ENCODE results near the gene HBS1L.
A peak's percentile ranks its signal among the peaks of the same experiment; 100 is the strongest.

The HBS1L gene

DNA sequence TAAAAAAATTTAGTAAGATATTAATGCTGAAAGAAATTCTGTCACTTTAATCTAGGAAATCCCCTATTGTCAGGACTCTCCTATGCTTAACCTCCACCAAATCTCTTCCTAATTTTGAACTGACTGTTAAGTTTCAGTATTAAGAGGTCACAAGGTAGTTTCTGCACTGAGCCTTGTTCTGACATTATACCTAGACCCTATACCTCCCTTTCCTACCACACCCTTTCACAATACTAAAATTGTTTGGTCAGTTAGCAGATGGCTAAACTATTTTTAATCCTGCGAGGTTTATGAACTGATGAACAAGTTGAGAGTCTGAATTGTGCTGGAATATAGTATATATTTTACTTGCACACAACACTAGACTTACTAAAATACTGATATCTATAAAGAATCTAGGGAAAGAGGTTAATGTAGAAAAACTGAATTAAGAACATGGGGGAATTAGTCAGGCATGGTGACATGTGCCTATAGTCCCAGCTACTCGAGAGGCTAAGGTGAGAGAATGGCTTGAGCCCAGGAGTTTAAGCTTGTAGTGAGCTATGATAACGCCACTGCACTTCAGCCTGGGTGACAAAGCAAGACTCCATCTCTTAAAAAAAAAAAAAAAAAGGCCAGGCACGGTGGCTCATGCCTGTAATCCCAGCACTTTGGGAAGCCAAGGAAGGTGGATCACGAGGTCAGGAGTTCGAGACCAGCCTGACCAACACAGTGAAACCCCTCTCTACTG is 51.5 kb downstream of the HBS1L start:
- DNase-seq (ENCODE audit: low read depth) = no peak
- no peak overlapping the region for H3K4me3 ChIP-seq (ENCODE audit: low read depth, low read length)
- TF ChIP-seq CTCF (IDR thresholded peaks at IDR 0.05; ENCODE audit: control insufficient read depth, extremely low read depth, insufficient read depth) = no peak

DNA sequence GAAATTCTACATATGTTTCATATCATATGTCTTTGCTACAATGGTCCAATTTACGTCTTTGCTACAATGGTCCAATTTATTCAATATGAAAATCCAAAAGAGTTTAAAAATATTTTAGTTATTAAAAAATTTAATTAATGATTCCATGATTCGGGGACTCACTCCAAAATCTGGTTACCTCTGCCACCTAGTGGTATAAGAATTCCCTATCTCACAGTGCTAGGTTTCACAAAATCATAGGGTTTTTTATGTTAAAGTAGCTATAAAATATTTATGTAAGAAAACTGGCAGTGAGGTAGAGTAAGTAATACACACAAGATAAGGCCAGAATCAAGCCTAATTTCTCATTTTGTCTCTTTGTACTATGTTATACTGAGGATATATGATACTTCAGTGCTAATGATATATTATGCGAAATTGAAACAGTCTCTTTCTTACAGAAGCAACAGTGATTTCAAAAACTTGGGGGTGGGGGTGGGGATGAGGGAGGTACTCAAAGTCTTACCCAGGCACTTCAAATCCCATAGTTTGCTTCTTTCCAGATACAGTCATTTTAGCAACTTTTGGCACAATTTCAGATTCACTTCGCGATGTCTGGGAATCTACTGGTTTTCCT is 52.3 kb downstream of the HBS1L start:
- TF ChIP-seq CTCF (IDR thresholded peaks at IDR 0.05; ENCODE audit: control insufficient read depth, extremely low read depth, insufficient read depth) = peak; percentile 58
- DNase-seq (ENCODE audit: low read depth) = no peak
- H3K4me3 ChIP-seq (ENCODE audit: low read depth, low read length) = no peak overlapping the region

- no peak for TF ChIP-seq CTCF (IDR thresholded peaks at IDR 0.05; ENCODE audit: control insufficient read depth, extremely low read depth, insufficient read depth)
- no peak overlapping the region for H3K4me3 ChIP-seq (ENCODE audit: low read depth, low read length)
- no peak for DNase-seq (ENCODE audit: low read depth)
Measured at GRCh38 chr6:134999107-134999506, 55.5 kb downstream of the HBS1L start.

GRCh38 chr6:134997133-134997995 is 57.3 kb downstream of the HBS1L start:
- TF ChIP-seq CTCF (IDR thresholded peaks at IDR 0.05; ENCODE audit: control insufficient read depth, extremely low read depth, insufficient read depth) = no peak
- no peak overlapping the region for H3K4me3 ChIP-seq (ENCODE audit: low read depth, low read length)
- no peak for DNase-seq (ENCODE audit: low read depth)

DNA sequence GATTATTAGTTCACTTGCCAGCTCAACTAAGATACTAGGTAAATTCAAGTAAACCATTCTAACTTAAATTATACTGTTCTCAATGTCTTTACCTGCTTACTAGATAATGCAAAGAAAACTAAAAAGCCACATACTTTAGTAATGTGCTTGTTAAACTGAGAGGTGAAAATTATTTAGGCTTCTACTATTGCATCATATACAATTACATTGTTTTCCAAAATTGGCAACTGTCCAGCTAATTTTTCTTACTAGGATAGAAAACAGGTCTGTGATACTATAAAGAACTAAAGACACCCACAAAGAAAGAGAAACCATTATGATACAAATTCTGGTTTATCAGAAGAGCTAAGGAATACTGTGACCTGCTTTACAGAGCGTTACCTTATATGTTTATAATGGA is 59.1 kb downstream of the HBS1L start:
- TF ChIP-seq CTCF (IDR thresholded peaks at IDR 0.05; ENCODE audit: control insufficient read depth, extremely low read depth, insufficient read depth) = no peak
- DNase-seq (ENCODE audit: low read depth) = no peak
- no peak overlapping the region for H3K4me3 ChIP-seq (ENCODE audit: low read depth, low read length)

GRCh38 chr6:134994431-134994830 is 60.2 kb downstream of the HBS1L start:
- no peak overlapping the region for H3K4me3 ChIP-seq (ENCODE audit: low read depth, low read length)
- DNase-seq (ENCODE audit: low read depth) = no peak
- no peak for TF ChIP-seq CTCF (IDR thresholded peaks at IDR 0.05; ENCODE audit: control insufficient read depth, extremely low read depth, insufficient read depth)

Measured in LNCaP clone FGC (cell line).